ENCODE measurements around the gene GPC5.
"Not testable (repeated sequence)": the region's sequence is repeated elsewhere in the genome, so short reads cannot be mapped to it uniquely, and the experiment has no call there.

The GPC5 gene

GRCh38 chr13:92898946-92899345, 1500.5 kb downstream of the GPC5 start:
- DNase-seq (ENCODE audit: low read depth in 1 of 2, low spot score in 1 of 2) = not testable (repeated sequence)

GRCh38 chr13:92900446-92900845, 1502.0 kb downstream of the GPC5 start:
- DNase-seq (ENCODE audit: low read depth in 1 of 2, low spot score in 1 of 2) = no peak

GRCh38 chr13:92901739-92902138, 1503.3 kb downstream of the GPC5 start:
- no peak for DNase-seq (ENCODE audit: low read depth in 1 of 2, low spot score in 1 of 2)

DNA sequence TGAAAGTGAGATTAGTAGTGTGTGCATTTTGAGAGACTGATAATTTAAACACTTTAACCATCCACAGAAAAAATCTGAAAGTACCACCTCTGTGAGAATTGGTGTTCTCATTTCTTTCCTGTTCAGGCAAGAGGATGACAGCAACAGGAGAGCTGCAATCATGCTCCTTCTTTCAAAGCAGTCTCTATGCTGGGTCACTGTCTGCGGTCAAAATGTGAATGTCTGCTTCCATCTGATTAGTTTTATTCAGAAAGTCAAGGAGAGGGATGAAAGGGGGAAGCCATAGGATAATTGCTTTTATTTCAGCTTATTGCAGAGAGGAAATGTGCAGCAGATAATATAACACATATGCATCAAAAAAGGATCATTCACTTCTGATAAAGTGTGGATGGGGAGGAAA, 1514.2 kb downstream of the GPC5 start:
- DNase-seq (ENCODE audit: low read depth in 1 of 2, low spot score in 1 of 2) = no peak

DNA sequence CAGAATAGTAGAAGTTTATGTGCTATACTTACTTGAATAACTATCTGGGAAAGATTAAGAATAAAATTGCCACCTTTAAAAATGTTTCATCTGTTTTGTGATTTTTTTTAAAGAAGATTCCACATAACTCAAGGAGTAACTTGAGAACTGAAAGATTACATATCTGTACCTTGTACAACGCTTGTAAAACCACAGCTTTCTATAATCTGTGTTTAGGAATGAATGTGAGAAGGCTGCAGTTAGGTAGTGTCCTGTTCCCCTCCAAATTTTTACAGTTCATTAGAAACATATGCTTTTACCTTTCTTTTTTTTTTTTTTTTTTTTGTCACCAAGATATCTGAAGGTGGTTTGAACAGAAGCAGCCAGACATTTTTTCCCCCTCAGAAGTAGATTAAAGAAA, 1515.4 kb downstream of the GPC5 start:
- no peak for DNase-seq (ENCODE audit: low read depth in 1 of 2, low spot score in 1 of 2)

All from stimulated activated CD4-positive, alpha-beta T cell treated with anti-CD3 and anti-CD28 coated beads, Interleukin-15, amount 100 ng/mL, for 1 hour (primary cell).